Mammary microvascular endothelial cell (primary cell): ENCODE results near the gene SYNE4. TPM values are rescaled to one million over a fixed set of nuclear protein-coding genes. Genes with fewer than 3 reads are reported as not detected.

Experiments
- total RNA-seq: library from RNA; depleted of rRNA; stranded (reverse); fragments of >200 nt; gene quantifications from 2 replicates; pipeline ENCODE4 v1.2.3, GENCODE V29; 2015

Gene SYNE4, protein sequence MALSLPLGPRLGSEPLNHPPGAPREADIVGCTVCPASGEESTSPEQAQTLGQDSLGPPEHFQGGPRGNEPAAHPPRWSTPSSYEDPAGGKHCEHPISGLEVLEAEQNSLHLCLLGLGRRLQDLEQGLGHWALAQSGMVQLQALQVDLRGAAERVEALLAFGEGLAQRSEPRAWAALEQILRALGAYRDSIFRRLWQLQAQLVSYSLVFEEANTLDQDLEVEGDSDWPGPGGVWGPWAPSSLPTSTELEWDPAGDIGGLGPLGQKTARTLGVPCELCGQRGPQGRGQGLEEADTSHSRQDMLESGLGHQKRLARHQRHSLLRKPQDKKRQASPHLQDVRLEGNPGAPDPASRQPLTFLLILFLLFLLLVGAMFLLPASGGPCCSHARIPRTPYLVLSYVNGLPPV
- total RNA-seq: not detected in 2 replicates

DNA sequence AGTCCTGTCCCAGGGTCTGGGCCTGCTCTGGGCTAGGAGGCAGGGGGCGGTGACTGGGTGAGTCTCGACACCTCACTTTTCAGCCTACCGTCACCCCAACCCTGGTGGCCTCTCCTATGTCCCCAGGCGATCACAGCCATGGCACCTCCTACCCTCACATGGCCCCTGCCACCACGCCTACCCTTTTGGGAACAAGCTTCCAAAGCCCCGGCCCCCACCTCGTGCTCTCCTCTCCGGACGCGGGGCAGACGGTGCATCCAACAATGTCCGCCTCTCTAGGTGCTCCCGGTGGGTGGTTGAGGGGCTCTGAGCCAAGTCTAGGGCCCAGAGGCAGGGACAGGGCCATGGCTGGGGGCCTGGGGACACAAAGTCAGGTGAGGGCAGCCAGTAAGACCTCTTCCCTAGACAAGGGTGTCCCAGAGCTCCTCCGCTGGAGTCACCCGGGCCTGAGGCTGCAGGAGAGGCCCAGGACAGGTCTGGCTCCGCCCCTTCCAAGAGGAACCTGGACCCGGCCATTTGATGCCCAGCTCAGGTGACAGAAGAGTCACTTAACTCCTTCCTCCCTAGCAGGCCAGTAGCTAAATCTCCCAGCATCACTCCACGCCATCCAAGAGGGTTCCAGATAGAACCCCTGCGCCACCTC lies at the start of gene SYNE4:
SYNE4 (minus strand) TSS at position 478 of the 643 bp plus-strand sequence; CDS start at position 346, 132 bp downstream.

DNA sequence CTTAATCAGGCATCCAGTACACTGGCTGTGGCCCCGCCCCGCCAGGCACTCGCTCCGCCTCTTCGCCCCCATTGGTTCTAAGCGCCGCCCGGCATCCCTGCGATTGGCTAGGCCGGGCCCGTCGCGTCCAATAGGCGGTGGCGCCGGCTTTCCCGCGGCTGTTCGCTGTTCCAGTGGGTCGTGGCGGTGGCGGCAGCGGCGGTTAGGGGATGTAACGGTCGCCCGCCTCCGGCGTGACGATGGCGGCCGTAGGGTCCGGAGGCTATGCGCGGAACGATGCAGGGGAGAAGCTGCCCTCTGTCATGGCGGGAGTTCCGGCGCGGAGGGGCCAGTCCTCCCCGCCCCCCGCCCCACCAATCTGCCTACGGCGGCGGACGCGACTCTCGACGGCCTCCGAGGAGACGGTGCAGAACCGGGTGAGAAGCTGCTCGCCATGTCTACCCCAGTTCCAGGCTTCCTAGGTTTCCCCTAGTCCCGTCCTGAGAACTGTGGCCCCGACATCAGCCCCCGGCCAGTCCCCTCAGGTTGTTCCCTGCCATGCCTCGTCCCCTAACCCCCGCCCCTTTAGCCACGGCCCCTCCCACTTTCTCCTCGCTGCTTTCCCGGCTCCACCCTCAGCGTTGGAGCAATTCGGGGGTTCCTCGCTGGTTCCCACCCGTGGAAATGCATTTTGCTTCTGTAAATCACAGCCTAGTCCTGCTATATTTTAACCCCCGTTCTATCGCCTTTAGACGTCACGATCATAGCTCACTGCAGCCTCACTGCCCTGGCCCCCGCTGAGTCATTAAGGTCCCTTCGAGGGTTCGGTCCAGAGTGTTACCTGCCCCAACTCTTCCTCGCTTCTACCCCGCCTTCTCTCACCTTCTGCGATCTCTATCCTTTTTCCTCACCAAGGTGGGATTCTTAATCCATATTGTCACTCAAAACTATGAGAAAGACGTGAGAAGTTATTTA lies 46.4 kb upstream of the SYNE4 start, which contains the start of gene WDR62:
WDR62 (plus strand) TSS at position 165 of the 954 bp plus-strand sequence; CDS start at position 240, 75 bp downstream.

DNA sequence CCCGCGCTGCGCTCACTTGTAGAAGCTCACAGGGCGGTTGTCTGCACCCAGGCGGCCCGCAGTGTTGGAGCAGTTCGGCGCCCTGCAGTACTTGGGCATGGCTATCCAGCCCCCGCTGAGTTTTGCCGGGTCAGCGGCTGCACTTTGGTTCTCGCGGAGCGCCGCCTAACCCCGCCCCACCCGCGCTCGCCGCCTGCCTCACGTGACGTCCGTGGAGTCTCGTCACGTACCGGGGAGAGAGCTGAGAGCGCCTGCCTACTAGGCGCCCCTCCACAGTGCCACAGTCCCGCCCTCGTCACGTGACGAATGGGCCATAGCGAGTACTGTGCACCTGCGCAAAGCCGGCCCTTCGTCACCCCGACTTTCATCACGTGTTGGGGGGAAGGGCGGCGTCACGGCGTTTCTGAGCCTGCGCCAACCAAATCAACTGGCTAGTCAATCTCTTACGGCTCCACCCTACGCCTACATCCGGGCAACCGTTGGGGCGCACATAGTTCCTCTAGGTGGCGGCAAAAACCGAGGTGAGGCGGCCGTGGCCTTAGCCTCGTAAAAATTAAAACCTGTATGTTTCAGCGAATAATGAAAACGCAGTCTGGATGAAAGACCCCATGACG lies 45.6 kb upstream of the SYNE4 start, which contains the start of gene THAP8:
THAP8 (minus strand) TSS at position 167 of the 614 bp plus-strand sequence; CDS start at position 99, 68 bp downstream.

DNA sequence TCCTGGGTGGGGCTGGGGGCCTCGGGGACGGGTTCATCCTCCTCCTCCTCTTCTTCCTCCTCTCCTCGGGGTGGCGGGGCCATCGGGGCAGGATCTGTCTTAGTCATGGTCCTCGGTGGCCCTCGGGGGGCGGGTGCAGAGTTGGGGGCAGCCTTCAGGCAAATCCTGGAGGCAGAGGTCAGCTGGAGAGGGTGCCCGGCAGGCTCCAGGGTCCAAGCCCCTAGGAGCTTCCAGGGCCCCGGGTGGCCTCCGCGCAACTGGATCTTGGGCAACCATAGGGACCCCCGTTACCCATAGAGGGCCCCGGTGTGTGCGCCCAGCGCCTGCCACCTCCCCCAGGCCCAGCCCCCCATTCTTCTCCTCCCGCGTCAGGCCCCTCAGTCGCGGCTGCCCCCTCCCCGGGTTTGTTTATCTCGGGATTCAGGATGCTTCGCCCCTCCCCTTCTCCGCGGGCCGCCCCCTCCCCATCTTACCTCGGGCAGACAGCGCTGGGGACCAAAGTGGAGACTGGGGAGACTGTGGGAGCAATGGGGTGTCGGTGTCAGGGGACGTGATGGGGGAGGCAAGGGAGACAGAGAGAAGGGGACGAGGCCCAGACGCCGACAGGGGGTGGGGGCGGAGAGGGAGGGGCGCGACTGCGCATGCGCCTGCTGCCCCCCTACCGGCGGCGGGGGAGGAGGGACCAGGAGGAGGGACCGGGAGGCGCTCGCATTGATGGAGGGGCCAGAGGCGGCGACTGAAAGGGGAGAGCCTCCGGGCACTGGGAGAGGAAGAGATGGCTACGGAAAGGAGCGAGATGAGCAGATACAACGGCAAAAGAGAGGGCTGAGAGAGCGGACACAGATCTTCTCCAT lies 23.9 kb upstream of the SYNE4 start, which contains the start of gene CLIP3:
CLIP3 (minus strand) TSS at position 623 of the 854 bp plus-strand sequence; CDS start at position 107, 516 bp downstream.

DNA sequence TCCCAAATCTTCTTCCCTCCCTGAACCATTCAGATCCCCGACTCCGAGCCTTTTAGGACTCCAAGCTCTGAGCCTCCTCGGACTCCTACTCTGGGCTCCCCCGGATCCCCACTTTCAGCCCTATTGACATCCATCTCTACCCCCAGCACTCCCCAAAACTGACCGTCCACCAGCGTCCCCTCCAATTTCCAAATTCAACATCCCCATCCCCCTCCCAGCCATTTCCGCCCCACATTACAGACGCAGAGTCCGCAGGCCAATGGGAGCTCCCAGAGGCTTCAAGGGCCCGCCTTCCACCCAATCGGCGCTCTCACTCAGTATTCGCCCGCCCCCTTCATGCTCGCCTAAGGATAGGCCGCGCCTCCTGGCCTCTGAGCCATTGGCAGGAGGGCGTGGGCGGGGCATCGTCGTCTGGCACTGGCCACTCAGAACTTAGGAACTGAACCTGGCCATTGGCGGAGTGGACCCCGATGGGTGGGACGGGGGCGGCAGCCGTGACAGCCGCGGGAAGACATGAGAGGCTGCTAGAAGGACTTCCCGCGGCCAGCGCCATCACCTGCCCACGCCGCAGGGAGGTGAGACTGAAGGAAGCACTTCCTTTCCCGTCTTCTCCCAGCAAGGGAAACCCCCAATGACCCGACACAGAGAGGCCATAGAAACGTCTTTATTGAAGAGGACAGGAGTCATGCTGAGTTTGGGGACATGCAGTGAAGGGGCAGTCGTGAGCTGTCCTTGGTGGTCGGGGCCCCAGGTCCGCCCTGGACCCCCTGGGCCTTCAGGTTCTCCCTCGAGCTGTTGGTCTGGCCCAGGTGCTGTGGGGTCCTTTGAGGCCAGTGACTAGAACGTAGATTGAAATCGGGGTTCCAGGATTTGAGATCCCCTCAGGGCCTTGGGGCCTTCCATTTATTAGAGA lies 5.7 kb upstream of the SYNE4 start, which contains the start of gene ALKBH6:
ALKBH6 (minus strand) TSS at position 202 of the 913 bp plus-strand sequence. CDS start 816 bp downstream, outside the sequence.

DNA sequence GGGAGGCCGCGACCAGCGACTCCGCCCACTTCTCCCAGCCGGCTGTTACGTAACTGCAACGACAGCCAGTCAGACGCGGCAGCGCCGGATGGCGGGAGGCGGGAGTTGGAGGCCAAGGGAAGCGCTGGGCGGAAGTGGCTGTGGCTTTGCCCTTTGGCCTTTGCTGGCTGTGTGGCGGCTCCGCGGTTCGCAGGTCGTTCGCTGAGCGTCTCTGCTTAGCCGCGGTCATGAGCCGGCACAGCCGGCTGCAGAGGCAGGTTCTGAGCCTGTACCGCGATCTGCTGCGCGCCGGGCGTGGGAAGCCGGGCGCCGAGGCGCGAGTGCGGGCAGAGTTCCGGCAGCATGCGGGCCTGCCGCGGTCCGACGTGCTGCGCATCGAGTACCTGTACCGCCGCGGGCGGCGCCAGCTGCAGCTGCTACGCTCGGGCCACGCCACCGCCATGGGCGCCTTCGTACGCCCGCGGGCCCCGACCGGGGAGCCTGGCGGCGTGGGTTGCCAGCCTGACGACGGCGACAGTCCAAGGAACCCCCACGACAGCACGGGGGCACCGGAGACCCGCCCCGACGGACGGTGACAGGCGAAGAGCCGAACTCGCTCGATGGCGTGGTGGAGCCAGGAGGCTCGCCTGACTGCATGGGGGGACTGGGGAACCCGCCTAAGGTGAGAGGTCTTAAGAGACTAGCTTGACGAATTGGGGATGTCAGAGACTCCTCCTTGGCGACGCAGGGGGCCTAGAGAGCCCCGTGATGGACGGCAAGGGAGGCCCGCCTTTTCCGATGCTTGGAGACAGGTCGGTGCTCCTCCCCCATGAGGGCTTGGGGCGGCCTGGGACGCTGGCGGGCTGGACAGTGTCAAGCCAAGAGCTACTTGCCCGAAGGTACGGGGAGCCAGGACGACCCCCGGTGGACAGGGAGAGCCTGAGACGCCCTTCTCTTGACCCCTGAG lies 13.3 kb downstream of the SYNE4 start, which contains the start of gene SDHAF1:
SDHAF1 (plus strand) TSS at position 141 of the 946 bp plus-strand sequence; CDS start at position 228, 87 bp downstream.

Other genes with a start within 250 kb of the SYNE4 start
- 2.1 and 2.6 TPM in 2 replicates for gene ARHGAP33, start 233.2 kb downstream of the SYNE4 start, total RNA-seq
- not detected in 2 replicates for gene PRODH2, start 196.0 kb downstream of the SYNE4 start, total RNA-seq
- gene NPHS1, start 156.3 kb downstream of the SYNE4 start, total RNA-seq: not detected in 2 replicates
- not detected in 2 replicates for gene KIRREL2, start 151.9 kb downstream of the SYNE4 start, total RNA-seq
- gene APLP1, start 140.2 kb downstream of the SYNE4 start, total RNA-seq: 3.9 and 7.4 TPM in 2 replicates
- 2.2 and 2.7 TPM in 2 replicates for gene NFKBID, start 108.3 kb downstream of the SYNE4 start, total RNA-seq
- gene HCST, start 106.3 kb downstream of the SYNE4 start, total RNA-seq: not detected in 2 replicates
- gene TYROBP, start 100.5 kb downstream of the SYNE4 start, total RNA-seq: not detected in 2 replicates
- 4.5 and 5.2 TPM in 2 replicates for gene LRFN3, start 72.4 kb downstream of the SYNE4 start, total RNA-seq
- 17.8 and 19.1 TPM in 2 replicates for gene SDHAF1, start 13.6 kb downstream of the SYNE4 start, total RNA-seq
- gene ALKBH6, start 5.4 kb upstream of the SYNE4 start, total RNA-seq: 21.0 and 23.0 TPM in 2 replicates
- 1.9 and 2.1 TPM in 2 replicates for gene CLIP3, start 24.1 kb upstream of the SYNE4 start, total RNA-seq
- gene THAP8, start 45.5 kb upstream of the SYNE4 start, total RNA-seq: 5.8 and 6.0 TPM in 2 replicates
- 9.1 and 10.9 TPM in 2 replicates for gene WDR62, start 46.1 kb upstream of the SYNE4 start, total RNA-seq
- not detected in 2 replicates for gene OVOL3, start 102.3 kb upstream of the SYNE4 start, total RNA-seq
- gene POLR2I, start 106.1 kb upstream of the SYNE4 start, total RNA-seq: 46.2 and 58.1 TPM in 2 replicates
- gene TBCB, start 106.7 kb upstream of the SYNE4 start, total RNA-seq: 272 and 320 TPM in 2 replicates
- gene CAPNS1, start 131.3 kb upstream of the SYNE4 start, total RNA-seq: 265 and 334 TPM in 2 replicates
- 20.4 and 29.4 TPM in 2 replicates for gene COX7A1, start 143.6 kb upstream of the SYNE4 start, total RNA-seq
- 1.2 and 1.9 TPM in 2 replicates for gene ZNF565, start 205.9 kb upstream of the SYNE4 start, total RNA-seq
- gene ZNF146, start 206.3 kb upstream of the SYNE4 start, total RNA-seq: 67.8 and 79.5 TPM in 2 replicates